GM21381 (cell line): ENCODE results near the gene GPSM1.

ENCODE experiments used
- ATAC-seq: cut with Tn5 transposase; IDR thresholded peaks from one replicate; pipeline ENCODE4 v1.9.1; 2021; ENCODE audit warnings: mild to moderate bottlenecking, moderate library complexity; ENCODE audit not compliant: unreplicated experiment

The GPSM1 gene

DNA sequence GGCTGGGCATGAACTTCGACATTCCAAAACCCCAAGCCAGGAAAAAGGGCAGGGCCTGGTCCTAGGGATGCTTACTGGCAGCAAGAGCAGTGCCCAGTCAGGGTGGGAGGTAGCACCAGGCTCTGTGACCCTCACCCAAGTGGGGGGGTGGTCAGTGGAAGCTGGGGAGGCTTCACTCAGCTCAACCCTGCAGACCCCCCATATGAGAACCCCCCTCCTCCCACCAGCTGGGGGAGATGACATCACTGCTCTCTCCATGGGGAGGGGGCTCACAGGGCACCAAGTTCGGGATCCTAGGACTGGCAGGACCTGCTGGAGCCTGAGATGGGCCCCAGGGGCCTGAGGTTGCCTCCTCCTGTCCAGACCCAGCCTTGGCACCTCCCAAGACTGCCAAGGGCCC, 31.5 kb downstream of the GPSM1 start:
- no peak for ATAC-seq

DNA sequence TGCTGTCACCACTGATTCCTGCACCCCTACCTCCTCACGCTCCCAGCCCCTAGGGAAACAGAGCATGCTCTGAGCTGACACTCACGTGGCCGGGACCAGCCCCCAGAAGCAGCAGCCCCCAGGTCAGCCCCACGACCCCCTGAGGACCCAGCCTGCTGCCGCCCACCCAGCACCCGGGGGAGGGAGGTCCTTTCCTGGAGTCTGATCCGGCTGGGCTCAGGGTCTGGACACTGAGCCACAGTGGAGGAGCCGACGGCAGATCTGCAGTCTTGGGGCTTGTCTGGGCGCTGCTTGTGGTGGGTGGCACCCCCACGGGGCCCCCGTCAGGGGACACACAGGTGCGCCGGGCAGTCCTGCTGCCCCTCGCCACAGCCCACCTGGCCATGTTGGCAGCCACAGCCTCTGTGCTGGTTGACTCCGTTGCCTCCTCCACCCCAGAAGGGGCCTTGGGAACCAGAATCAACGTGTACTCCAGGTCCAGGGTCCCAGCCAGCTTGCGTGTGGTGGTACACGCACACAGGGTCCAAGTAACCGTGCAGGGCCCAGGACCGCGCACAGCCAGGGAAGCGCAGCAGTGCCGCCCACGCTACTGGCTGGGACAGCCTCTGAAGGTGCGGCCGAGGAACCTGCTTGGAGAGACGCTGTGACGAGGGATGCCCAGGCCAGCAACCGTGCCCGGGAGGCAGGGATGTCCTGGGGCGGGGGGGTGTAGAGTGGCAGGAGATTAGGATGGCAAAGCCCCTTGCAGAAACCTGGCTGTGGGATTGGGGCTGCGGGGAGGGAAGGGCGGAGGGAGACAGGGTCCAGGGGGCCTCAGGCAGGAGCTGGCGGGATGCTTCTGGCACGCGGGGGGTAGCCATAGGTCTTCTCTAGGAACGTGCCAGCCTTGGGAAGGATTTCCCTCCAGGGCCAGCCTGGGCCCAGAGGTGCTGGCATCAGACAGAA, 32.7 kb downstream of the GPSM1 start:
- no peak for ATAC-seq

DNA sequence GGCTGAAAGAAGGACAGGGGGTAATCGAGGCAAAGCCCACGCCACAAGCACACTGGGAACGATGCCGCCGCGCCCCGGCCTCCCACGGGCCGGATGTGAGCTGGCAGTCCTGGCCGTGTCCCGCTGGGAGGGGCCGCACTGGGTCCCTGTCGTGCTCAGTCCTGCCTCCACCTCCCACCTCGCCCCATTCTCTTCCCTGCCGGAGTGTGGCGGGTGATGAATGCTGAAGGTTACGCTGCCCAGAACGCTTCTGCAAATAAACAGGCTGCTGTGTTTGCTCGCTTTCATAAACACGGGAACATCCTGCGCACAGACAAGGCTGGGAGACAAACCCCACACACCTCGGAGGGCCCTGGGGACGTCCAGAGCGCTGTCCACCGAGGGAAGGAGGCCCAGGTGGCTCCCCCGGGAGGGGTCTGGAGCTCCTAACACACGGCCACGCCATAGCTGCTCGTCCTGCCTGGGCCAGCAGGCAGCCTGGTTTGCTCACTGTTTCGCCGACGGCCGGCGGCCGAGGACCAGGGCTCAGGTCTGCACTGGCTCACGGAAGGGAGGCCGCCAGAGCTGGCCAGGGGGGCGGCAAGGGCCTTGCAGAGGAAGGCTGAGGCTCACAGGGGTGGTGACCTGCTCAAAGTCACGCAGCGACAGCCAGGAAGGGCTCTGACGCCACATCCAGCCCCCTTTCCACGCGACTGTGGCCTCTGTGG, 33.9 kb downstream of the GPSM1 start:
- ATAC-seq = no peak

DNA sequence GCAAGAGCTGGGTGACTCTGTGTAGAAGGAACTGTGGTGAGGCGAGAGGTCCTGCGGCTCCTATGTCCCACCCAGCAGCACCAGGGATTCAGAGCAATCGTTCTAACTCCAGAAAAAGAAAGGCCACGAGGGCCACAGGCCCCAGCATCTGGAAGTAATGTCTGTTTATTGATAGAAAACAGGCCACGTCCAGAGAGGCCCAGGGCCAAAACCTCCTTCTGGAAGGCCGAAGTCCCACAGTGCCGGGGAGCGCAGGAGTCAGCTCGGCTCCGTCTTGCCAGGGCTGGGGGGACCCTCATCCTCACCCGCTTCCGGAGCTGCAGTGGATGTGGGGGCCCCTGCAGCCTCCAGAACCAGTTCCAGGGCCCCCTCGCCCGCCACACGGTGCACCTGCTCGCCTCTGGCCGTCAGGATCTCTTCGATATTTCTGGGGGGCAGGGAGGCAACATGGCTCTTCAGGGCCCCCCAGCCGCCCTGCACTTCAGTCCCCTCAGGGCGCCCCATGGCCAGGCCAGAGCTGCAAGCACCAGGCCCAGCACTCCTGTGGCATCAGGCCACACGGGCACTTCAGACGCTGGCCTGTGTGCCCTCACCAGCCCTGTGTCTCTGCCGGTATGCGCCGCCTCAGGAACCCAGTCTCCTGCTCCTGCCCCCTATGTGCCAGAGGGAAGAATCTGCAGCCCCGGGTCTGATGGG, 34.6 kb downstream of the GPSM1 start:
- ATAC-seq = no peak

DNA sequence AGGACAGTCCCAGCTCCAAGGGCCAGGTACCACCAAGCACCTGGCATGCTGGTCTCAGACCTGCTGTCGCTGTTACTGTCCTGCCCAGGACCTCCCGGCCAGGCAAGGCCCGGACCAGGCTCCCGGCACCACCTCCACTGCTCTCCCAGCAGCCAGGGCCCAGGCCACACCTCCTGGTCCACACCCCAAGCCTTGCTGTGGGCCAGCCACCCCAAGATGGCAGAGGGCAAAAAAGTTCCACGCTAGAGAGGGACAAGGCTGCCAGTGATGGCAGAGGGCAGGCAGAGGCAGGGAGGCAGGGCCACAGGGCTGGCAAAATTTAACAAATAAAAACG, 35.1 kb downstream of the GPSM1 start:
- ATAC-seq = no peak

DNA sequence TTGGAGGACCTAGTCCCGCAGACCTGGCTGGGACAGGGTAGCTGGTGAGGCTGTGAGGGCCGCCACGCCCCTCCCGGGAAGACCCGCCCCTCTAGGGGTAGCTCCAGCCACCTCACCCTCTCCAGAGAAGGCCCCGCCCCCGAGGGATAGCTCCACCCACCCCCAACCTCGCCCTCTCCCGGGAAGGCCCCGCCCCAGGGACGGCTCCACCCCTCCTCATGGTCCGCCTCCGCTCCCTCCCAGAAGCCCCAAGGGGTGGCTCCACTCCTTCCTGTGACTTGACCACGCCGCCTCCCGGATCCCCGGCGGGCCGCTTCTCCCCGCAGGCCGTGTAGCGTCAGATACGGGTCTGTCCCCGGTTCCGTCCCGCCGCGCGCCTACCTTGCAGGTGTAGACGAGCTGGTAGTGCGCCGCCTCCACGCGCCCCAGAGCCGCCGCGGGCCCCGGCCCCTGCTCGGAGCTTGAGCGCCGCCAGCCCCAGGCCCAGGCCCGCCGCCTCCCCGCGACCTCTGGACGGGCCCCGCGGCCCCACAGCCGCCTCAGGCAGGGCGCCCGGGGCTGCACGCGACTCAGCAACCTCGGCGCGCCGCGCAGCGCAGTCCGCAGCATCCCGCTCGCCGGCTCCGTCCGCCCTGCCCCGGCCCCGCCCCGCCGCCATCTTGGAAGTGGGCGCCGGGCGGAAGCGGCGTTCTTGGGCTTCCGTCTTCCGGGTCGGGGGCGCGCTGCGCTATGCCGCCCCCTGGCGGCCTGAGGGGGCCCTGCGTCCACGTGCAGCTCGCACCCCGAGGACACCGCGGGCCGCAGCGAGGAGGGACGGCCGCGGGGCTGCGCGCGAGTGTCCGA, 36.0 kb downstream of the GPSM1 start, which contains the start of gene DNLZ:
Gene DNLZ, minus strand, starts transcription at position 639 of the 843 bp plus-strand sequence. Its CDS starts 30 bp downstream, at position 609.
- ATAC-seq = peak; percentile 72

DNA sequence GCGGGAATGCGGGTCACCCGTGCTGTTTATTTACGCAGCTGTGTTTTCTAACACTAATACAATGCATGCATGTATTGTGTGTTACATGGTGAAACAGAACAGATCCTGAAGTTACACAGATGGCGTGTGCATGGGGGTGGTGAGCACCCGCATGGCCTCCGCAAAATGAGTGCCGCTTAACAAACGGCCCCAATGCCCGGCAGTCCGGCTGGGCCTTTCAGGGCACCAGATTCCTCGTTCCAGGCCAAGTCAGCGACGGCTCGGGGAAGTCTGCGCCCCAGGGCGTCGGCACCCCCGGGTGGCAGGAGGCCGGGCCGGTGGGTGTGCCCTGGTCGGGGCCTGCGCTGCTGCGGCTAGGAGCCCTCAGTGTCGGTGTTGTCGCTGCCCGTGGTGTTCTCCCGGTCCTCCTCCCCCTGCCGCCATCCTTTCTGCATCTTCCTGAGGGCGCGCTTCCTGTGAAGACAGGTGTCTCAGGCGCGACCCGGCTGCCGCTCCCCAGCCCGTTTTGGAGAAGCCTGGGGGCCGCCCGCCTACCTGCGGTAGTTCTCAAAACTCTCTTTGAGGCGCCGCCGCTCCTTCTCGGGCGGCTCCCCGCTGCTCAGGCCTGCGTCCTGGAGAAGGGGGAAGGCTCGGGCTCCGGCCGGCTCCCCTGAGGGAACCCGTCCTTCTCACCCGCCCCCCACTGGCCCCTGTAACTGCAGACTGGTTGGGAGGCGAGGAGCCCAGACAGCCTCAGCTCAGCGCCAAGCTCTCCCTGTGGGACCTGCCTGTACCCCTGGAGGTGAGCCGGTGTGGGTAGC, 36.8 kb downstream of the GPSM1 start:
- ATAC-seq = no peak

DNA sequence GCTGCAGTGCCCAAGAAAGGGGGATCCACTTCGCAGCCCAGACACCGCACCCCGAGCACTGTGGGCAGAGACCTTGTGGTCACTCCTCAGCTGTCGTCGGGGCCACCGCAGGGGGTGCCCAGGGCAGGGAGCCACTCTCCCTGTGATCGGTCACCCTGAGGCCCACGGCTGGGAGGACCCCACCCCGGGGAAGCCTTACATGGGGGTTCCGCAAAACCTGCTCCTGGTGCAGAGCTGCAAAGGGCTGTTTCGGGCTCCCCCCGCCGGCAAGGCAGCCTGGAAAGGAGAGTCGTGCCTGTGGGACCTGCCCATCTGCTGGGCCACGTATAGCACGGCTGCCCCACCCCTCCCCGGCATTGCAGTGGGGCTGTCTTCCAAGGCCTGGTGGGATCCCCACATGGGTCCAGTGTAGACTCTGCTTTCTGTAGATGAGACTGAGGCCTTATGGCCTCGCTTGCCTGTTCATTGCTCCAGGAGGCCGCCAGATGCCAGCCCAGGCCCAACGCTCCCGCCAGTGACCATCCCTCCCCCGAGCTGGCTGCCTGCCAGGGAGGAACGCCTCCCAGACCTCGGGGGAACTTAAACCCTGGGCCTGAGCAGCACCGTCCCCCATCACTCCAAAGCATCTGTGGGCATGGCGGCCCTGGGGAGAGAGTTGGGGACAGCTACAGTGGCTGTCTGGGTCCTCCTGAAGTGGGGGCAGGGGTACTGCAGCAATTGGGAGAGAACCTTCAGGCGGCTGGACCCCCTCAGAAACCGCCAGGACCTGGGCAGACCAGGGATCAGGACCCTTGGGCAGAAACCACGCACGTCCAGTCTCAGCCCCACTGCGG, 37.8 kb downstream of the GPSM1 start:
- no peak for ATAC-seq

DNA sequence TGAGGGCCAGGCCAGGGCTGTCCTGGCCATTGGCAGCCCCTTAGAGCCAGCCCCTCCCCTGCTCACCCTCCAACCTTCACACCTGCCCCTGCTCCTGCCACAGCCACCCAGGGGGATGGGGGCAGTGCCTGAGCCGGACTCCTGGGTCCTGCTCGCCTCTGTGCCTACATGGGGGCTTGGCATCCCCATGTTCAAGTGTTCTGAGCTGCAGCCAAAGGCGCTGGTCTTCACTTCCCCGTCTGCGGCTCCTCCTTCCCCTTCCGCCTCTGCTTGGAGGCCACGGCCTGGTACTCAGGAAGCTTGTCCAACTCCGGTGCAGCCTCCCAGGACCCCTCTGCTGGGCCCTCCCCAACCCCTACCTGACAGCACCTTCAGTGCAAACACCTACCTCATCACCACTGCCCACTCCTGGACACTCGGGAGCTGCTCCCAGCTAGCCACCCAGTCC, 38.5 kb downstream of the GPSM1 start:
- ATAC-seq = no peak

DNA sequence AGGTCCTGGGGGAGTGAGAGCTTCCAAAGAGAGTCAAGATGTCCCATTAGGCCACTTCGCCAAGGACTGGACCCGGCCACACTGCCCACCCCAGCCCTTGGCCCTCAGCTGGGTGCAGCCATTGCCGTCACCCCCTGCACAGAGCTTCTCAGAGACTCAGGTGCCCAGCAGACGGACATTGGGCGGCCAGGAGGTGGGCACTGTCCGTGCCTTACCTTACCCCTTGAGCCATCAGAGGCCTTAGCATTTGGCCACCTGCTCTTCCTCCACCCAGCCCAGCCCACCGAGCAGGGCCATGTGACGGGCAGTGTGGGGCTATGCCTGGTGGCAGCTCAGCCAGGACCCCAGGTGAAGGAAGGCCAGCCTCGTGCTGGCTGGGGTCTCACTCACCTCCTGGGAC, 39.5 kb downstream of the GPSM1 start:
- ATAC-seq = no peak

DNA sequence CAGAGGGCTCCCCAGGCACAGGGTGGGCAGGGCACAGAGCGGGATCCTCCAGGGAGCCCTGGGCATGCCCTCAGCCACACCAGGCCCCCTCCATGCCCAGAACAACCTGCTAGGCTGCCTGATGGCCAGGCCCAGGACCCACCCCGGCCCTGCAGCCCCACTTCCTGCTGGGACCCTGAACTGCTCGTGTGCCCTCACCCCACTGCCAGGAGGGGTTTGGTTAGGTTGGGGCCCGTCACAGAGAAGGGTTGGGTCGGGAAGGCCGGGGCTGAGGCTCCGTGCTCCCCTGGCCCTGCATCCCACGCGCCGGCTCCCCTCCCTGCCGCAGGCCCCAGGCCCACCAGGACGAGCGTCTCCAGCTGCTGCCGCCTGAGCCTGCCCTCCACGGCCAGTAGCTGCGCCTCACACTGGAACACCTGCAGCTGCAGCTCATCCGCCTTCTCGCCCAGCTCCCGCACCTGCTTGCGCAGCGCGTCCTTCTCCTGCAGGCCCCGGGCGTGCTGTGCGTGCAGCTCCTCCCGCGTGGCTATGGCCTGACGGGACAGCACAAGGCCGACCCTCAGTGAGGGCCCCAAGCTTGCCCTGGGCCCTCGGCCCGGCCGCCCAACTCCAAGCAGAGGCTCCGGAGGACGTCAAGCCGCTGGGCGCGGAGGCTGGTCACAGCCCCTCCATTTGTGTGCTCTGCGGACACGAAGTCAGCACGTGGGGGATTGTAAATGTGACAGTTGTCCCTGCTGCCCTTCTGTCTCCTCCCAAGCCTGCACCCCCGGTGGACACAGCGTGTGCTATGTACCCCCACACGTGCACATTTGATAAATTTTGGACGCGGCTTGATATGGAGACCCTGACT, 40.2 kb downstream of the GPSM1 start:
- ATAC-seq = no peak

DNA sequence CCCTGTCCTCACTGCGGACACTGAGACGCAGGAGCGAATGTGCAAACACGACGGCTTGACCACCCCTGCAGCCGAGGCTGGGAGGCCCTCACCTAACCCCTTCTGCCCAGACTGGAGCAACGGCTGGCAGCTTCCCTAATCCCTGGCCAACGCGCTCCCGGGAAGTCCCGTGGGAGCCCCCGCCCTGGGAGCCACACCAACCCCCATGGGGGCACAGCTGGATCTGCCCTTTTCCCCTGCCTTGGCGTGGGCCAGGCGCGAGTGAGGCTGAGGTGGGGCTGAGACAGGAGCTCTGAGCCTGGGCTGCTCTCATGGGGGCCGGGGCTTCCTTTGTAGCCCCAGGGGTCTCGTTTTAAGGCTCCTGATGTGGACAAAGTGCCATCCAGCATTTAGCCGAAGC, 40.9 kb downstream of the GPSM1 start:
- no peak for ATAC-seq

DNA sequence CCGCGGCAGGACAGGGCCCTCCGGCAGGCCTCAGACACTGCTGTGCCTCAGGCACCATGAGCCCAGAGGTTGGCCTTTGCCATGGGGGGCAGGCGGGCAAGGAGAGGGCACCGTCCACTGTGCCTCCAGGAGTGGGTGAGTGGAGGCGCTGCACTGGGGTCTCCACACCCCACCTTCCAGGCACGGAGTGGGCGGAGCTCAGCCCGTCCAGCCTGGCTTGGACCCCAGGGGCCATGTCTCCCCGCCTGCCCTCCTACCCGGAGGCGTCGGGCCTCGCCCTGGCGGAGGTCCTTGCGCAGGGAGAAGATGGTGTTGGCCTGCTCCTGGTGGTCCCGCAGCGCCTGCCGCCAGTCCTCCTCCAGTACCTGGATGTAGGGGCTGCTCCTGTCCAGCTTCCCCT, 42.7 kb downstream of the GPSM1 start:
- ATAC-seq = no peak

DNA sequence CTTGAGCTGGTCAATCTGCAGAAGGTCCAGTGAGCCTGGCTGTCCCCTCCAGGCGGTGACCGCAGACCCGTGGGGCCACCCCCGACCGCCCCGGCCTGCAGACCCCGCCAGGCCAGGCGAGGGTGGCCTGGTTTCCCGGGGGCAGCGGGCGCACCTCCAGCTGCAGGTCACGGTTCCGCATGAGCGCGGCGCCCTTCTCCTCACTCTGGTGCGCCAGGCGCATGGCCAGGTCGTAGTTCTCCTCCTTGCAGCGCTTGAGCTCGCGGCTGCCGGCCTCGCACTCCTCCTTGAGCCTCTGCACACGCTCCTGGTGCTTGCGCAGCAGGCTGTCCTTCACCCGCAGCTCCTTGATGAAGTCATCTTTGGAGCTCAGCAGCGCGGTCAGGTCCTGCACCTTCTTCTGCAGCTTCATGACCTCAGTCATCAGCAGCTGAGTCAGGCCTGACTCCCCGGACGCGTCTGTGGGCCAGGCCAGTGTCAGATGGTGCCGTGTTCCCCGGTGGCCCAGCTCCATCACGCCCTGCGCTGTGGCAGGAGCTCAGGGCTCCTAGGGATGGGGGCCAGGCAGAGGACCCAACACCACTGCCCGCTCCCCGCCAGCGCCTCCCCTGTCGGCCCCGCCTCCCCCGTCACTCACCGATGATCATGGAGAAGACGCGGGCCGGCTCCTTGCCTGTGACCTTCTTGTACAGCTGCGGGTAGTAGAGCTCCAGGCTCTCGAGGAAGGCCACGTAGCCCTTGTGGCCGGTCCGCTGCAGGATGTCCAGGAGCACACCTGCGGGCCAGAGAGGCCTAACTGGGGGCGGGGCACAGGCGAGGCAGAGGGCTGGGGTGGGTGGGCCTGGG, 43.6 kb downstream of the GPSM1 start:
- no peak for ATAC-seq

DNA sequence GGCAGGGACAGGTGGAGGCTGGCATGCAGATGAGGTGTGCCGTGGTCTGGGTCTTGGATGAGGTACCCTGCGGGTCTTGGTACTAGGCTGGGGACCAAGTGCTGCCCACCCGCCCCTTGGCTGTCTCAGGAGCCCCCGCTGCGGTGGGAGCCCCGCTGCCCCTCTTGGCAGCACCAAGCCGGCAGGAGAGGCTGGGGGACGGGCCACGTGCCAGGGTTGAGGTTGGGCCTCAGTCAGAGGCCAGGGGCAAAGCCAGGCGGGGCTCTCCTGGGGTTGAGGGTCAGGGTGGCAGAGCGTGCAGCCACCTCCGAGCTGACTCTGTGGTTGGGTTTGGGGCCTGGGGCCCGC, 44.2 kb downstream of the GPSM1 start:
- ATAC-seq = no peak

DNA sequence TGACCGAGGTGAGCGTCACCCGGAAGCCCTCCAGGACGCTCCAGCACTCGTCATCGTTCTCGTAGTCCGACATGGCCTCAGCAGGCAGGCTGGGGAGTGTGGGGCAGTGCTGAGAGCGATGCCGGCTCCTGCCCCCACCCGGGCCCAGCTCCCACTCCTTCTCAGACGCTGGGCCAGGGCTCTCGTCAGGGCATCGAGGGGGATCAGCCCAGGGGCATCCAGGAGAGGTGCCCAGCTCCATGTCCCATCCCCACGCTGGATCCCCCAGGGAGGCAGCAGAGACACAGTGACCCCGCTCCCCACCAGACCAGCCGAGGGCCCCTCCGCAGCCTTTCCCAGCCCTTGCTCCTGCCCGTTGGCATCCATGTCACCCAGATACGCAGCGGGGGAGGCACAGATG, 44.7 kb downstream of the GPSM1 start:
- ATAC-seq = no peak

DNA sequence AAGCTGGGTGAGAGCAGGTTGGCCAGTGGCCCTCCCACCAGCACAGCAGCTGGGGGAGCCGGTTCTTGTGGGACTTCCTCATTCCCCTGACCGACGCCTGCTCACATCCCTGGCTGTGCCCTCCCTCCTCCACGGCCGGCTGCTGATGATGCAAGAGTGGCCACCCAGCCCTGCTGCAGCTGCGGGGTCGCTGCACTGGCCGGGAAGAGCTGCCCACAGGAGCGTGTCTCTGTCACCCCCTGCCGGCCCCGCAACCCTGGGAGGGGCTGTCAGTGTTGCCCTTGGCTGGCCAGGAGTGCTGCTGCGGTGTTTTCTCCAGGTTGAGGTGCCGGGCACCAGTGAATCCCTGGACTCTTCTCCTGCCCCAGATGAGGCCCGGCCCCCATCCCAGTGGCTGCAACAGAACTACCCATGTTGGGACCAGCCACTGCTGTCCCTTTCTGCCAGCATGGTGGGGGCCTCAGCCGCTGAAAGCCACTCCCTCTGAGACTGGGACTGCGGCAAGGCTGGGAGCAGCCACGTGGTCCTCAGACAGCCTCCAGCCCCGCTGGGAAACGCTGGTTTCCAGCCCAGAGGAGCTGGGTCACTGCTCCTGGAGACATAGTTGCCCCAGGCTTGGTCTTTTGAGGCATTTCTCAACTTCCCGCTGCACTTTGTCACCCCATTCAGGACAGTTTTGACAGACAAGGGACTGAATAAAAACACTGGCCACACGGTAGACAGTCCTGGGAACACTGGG, 45.4 kb downstream of the GPSM1 start:
- ATAC-seq = no peak
